HL-60/S4 treated with phorbol 12-myristate 13-acetate at 8.2 ng/mL for 4 days and 3 days (cell line): ENCODE results near the gene RNF113B.

Experiments used
- in situ Hi-C: fragments of 300-500 bp; cut with MboI; formaldehyde crosslinking; loops from 2 replicates; pipeline ENCODE4 v1.15.0; 2022; ENCODE audit warnings: low sequenced_read_pairs

Gene RNF113B

DNA sequence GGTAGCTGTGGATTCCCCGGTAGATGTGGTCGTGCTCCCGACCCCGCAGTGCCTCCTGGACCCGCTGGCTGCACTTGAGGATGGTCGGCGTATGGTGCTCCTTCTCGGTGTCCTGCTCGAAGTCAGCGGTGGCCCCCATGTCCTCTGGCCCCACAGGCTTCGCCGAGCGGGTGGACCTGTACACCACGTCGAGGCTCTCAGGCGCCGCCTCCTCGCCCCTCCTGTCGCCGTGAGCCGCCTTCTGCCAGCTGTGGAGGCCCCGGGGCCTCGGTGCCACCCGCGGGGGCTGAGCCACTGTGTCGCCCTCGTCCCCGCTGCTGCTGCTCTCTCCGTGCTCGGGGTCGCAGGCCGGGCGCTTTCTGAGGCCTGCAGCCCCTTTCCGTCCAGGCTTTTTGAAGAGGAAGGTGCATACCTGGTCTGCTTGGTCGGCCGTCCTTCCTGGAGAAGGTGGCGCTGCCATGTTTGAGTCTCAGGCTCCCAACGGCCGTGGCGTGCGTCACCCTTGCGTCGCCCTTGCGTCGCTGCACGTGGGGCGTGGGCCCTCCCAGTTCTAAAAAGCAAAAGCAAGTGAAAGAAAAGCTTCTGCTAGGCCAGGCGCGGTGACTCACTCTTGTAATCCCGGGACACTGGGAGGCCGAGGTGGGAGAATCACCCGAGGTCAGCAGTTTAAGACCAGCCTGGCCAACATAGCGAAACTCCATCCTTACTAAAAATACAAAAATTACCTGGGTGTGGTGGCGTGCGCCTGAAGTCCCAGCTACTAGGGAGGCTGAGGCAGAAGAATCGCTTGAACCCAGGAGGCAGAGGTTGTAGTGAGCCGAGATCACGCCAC, at the start of gene RNF113B:
RNF113B (minus strand) TSS at position 493 of the 832 bp plus-strand sequence; CDS start at position 460, 33 bp downstream.
- in situ Hi-C loops = no loop called here

DNA sequence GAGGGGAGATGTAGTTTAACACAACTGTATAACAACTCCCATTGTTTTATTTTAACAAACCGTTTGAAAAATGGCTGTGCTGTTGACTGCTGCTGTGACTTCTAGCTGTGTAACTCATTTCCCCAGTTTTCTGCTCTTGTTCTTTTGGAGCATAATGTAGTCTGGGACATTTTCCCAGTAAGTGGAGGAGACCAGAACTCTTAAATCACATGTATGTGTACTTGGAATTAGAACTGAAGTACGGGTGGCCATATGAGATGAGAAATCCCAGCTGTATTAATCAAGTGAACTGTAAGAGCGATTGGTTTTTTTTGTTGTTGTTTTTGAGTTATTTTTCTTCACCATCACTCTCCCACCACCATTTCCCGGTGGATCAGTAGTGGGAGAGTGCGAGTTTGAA, 49.4 kb upstream of the RNF113B start:
- in situ Hi-C loops = no loop called here

DNA sequence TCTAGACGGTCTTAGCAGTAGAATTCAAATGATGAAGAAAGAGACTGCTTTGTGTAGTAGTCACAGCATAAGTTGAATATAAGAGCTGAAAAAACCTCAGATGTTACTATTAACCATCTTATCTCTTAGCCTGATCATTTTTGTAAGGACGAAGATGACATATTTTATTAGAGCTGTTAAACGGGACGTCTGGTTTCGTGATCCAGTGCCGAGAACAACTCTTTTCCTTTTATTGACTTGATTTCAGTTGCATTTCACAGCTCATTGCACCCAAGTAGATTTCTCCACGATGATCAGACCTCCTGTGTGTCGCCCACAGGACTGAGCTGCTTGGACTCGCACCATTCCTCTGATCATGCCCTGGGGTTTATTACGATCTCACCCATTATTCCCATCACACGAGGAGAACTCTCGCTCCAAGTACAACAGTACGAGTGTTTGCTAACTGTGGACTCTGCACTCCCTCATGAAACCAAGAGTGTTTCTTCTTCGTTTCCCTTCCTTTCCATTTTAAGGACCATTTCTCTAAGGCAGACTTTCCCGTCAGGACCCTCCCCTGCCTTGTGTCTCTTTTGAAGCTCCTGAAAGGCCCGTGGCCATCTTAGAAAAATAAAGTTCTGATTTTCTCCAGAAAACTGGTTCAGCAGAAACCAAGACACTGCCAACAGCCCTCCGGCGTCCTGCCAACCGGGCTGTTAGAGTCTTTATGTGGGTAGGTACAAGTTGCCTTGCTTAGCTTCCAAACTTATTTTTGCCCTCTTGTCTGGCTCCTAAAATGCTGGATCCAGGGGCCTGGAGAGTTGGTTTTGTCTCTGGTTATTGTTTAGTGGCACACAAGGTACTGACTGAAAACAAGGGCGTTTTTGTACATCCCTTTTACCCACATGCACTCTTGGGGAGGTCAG, 48.2 kb upstream of the RNF113B start:
- in situ Hi-C loops = no loop called here

DNA sequence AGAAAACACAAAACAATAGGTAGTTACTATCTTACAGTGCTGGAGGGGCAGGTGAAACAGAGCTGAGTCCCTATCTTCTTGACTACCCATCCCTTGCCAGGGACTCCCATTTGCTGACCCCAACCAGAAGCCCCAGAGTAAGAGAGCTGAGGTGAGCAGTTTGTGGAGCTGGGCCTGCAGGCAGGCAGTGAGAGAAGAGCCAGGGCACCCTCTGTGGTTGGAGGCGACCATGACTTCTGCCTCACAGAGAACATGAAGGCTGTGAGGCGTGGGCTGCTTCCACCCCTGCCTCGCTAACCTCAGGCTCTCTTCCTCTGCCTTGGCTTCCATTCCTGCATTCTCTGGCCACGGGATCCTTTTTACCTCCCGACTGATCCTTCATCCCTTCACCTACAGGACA, 47.5 kb upstream of the RNF113B start:
- in situ Hi-C loops = no loop called here

DNA sequence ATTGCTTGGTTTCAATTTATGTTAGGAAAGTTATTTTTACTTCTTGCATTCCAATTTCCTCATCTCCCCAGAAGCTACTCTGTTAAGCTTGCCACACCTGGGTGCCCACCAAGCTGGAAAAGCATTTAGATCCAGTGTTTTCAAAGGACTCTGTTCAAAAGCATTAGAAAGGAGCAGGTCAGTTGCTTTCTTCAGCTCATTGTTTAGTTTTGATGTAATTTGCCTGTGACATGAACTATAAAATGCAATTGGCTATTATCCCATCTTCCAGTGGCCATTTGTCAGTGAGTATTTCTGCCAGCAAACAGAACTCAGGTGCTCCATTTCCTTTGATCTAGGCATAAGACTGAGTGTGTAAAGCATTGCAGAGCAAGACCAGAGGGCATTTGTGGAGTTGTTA, 46.7 kb upstream of the RNF113B start:
- in situ Hi-C loops = no loop called here

DNA sequence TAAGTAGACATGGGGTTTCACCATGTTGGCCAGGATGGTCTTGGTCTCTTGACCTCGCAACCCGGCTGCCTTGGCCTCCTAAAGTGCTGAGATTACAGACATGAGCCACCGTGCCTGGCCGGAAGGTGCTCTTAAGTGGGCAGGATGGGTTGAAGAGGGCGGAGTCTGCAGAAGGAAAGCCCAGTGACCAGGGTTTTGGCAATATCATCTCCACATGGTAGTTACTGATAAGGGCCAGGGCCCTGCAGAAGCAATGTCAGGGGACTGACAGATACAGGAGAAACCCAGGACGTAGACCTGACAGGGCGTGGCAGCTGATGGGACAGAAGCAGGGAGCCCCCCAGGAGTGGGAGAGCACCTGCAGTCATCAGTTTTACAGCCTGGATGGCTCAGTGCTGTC, 45.7 kb upstream of the RNF113B start:
- in situ Hi-C loops = no loop called here

DNA sequence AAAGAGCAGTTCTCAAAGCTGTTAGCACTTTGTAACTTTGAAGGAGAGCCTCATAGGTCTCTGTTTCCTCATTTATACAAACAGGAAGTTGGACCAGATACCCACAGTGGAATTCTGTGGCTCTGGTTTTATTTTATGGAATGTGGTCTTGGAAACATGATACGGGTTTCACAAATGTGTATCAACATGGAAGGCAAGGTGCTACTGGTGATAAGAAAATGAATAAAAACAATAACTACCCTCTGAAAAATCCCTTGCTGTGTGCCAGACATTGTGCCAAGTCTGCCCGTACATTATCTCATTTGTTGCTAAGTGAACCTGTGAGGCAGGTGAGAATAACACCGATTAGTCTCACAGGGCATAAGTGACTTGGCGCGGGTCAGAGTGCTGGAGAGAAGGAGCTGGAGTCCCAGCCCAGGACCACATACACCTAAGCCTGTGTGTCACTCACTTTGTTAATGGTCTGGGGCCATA, 45.0 kb upstream of the RNF113B start:
- in situ Hi-C loops = no loop called here

DNA sequence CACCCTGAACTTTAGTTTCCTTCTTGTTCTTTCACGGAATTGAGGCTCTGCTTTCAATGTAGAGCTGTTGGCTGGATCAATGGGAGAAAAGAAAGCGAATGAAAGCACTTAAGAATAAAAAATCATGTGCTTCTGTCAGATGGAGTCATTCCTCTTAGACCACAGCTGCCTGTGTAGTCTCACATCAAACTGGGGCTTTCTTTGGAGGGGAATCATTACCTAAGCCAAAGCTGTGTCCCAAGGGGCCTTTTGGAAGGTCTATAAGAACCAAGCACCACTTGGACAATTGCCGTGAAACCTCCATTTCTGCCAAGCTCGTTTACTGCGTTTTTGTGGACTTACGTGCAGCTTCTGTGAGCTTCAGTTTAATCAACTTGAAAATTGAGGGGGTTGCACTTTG, 44.2 kb upstream of the RNF113B start:
- in situ Hi-C loops = no loop called here

DNA sequence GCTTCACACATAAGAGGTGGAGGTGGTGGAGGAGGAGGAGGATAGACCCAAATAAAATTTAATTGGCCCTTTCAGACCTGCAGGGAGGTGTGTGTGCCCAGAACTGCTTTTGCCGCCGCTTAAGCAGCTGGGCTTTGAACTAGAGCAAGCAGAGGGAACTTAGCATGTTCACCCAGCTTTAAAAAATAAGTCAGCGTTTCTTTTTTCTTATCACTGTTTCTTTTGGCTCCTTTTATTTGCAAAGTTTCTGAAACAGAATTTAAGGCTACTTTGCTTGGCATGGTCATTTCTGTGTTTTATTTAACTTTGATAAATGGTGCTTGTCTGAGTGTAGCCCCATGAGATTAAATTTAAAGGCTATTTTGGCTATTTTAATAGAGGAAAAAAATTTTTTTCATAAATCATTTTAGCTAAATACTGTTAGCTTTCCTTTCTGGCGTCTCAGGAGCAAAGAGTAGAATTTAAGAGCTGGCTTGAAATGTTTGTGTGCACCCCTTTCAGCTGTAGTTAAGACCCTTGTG, 43.3 kb upstream of the RNF113B start:
- in situ Hi-C loops = no loop called here

DNA sequence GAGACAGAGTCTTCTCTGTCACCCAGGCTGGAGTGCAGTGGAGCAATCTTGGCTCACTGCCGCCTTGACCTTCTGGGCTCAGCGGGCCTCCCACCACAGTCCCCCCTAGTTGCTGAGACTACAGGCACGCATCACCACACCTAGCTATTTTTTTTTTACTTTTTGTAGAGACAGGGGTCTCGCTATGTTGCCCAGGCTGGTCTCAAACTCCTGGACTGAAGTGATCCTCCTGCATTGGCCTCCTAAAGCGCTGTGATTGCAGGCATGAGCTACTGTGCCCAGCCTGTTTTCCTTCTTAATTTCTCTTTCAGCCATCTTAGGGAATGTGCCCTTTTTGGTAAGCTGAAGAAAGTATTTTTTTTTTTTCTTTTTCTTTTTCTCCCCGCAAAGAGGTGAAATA, 42.6 kb upstream of the RNF113B start:
- in situ Hi-C loops = no loop called here

DNA sequence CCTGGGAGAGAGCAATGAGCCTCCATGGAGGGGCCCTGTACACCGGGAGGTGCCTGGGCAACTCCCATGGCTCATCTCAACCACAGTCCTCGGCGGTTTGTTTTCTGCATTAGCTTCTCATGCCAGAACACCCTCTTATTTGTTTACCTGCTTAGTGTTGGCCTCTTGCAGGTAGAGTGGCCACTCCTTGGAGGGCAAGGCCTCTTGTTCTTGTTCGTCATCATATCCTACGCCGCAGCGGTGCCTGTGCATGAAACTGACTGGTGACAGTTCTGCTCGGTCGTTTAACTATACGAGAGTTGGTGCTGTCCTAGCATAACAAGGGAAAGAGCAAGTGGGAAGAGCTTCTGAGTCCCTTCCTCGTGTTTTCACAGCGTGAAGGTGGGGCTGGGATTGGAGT, 40.5 kb upstream of the RNF113B start:
- in situ Hi-C loops = no loop called here

DNA sequence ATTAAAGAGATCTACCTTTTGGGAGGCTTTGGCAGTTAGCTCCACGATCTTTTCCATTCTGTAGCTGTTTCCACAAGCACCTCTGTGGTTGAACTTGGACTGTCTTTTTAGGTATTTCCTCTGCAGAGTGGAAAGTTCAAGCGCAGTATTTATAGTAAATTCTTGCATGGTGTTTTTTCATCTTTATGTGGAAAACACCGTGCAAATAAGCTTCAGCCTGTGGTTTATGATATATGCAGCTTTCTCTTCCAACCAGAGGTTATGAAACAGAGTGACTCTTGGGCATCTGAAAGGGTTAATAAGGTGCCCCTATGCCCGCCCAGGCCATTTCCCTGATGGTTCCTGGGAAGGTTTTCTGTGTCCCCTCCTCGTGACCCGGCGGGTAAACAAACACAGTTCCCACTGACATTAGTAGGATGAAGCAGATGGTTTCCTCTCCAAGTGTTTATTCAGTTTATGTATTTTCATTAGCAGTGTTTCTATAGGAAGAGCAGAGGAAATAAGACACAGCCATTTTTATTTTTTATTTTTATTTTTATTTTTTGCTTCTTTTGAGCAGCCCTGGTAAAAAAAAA, 39.7 kb upstream of the RNF113B start:
- in situ Hi-C loops = no loop called here

DNA sequence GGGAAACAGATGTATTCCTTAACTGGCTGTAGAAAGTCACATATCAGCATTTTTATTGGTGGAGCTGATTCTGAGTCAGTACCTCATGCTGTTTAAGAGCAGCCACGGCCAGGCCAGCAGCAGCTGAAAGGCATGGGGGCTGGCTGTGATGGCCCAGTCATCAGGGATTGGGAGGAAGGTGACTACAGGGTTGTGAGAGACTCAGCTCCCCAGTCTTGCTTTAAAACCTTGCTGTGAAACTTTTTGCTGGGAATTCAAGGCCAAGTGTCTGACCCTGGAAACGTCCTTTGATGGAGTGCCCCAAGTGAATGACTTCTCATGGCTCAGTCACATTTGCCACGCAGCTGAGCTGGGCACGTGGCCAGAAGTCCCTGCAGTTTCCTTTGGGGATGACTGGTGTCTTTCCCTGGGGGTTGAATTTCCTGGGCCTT, 39.1 kb upstream of the RNF113B start:
- in situ Hi-C loops = no loop called here

DNA sequence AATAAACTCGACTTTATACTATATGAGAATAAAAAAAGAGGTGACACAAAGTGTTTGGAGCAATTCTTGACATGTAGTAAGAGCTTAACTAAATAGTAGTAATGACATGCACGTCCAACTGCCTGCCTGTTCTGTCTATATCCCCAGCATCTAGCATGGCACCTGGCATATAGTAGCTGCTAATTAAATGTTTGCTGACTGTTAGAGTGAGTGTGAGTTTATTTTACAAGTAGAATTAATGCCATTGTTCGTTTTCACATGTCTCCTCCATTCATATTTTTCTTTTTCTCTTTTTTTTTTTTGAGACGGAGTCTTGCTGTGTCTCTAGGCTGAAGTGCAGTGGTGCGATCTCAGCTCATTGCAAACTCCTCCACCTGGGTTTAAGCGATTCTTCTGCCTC, 38.4 kb upstream of the RNF113B start:
- in situ Hi-C loops = no loop called here

DNA sequence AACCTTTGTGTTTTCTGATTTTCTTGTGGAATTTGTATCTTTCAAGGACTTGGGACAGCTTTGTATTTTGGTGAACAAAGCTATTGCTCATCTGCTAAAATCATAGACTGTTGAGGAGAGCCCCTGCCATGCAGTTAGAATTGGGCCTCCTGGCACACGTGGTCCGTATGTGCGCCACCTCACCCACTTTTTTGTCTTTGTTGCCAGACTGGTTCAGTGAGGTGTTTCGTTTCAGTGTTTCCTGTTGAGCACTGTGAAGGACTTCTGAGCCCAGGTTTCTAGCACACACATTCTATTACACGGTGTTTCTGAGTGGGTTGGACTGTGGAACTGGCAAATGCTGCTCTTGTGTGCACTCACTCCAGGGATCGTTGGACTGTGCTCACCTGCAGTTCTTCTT, 37.6 kb upstream of the RNF113B start:
- in situ Hi-C loops = no loop called here

DNA sequence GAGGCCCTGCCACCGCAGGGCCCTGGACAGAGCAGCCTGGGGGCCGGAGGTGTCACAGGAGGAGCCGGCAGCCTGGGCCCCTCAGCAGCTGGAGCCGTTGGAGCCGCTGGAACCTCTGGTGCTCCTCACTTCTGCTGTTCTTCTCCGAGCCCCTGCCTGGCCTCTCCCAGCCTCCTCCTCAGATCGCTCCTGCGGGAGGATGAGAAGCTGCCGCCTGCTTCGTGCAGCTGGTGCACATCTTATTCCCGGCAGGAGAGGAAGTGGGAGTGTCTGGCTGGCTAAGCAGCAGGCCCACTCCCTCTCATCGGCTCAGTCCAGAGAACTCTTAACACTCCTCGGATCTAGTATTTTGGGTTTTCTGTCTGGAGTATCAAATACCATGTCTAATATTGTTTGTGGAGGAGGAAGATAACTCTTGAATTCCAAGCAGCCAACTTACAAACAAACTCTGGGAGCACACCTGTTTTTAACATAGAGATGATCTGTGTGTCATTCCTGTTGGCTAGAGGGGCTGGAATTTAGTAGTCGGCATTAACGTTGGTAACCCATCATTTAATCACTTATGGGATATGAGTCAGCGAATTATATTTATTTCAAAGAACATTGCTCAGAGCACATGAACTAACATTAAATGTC, 37.1 kb upstream of the RNF113B start:
- in situ Hi-C loops = no loop called here

DNA sequence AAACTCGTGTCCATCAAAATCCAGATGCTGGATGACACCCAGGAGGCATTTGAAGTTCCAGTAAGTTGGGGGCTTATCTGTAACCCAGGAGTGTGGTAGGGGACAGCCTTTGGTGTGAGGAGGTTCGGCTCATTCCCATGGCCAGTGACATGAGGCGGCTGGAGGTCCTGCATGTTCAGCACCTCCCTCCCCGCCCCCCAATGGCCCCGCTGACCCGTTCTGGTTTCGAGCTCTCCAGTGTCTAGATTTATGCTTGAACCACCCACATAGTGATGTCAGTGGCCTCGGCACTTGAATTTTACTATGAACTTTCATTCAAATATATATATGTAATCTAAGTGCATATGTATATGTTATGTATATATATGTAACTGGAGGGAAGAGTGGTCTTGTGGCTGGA, 36.3 kb upstream of the RNF113B start:
- in situ Hi-C loops = no loop called here

DNA sequence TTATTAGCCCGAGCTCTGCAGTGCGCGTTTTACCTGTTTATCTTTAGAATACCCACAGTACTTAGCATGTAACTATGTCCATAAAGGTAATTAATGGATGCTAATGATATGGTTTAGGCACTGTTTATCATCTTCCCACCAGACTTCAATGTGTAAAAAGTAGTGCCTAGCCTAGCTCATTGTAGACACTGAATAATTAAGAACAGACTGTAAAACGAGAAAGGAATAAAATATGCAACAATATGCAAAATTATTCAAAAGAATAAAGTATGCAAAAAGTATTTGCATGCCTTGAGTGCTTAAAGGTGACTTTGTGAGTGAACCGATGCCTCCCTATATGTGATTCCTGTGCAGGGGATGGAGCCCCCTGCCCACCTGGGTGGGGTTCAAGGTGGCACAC, 35.7 kb upstream of the RNF113B start:
- in situ Hi-C loops = no loop called here

DNA sequence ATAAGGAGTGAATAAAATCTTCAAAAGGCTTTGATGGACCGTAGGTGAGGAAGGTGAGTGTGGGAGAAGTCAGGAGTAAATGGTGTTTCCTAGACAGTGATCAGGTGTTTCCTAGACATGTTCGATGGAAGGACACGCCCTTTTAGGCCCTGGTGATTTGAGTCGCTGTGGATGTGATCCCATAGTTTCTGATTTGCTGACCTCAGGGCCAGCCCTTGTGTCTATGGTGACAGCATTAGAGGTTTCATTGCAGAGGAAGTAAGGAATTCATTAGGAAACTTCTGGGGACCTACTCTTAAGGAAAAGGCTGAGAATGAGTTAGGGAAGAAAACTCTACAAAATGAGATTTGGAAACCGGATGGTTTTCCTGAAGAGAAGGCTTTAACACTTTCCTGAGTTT, 31.5 kb upstream of the RNF113B start:
- in situ Hi-C loops = no loop called here

DNA sequence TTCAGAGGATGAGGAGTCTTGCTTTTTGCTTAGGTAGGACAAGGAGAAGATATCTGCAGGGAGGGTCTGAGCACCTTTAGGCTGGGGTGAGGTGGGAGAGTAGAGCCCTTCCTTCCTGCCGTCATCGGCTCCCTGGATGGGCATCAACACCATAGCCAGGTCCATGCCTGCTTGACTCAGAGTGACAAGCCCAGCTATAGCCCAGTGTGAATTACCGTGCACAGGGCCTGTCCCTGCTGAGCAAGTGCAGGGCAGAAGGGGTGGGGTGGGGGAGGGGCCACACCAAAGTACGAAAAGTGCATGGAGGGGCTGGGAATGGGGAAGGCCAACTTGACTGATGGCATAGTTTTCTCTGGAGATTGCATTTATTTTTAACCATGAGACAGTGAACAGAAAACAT, 30.3 kb upstream of the RNF113B start:
- in situ Hi-C loops = no loop called here

DNA sequence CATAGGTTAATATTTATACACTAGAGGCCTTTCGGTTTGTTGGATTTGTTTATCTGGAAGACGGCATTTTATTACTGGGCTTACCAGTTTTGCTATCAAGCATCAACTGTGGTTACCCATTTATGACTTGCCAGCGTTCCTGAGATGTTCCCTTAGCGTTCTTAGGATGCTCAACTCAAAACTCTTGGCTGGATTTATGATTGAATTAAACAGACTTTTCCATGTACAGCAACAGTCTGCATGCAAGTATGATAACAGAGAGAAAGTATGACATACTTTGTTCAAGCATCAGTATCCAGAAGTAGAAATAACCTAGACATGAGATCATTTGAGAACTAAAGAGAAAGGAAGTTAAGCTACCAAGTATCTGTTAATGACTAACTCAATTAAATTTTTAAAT, 29.9 kb upstream of the RNF113B start:
- in situ Hi-C loops = no loop called here
